PFSK-1 (cell line): ENCODE measurements around the gene FAM53B.

Source experiments
- FOXP2 ChIP-seq: optimal IDR thresholded peaks from 2 replicates; pipeline ENCODE3; 2011; ENCODE audit warnings: borderline replicate concordance, control low read depth, inconsistent platforms; ENCODE audit not compliant: insufficient read depth; ENCODE audit errors: extremely low read length, extremely low read depth
- POLR2AphosphoS5 ChIP-seq: IDR thresholded peaks from 2 replicates; pipeline ENCODE4 v1.6.1; 2012; ENCODE audit warnings: low read depth, mild to moderate bottlenecking, control low read depth, low read length, moderate library complexity
- SIN3A ChIP-seq: IDR thresholded peaks from 2 replicates; pipeline ENCODE4 v1.6.1; 2012; ENCODE audit warnings: mild to moderate bottlenecking, low read length, moderate library complexity, borderline replicate concordance; ENCODE audit not compliant: insufficient read depth
- TAF1 ChIP-seq: IDR thresholded peaks from 2 replicates; pipeline ENCODE4 v1.6.1; 2012; ENCODE audit warnings: low read length, control low read depth, borderline replicate concordance; ENCODE audit not compliant: insufficient read depth
- TF ChIP-seq, protein P1 (sequence below), 2 experiments: IDR thresholded peaks; 2 replicates each; pipeline versions ENCODE4 v1.6.1 to v1.8.0; 2011 to 2012; ENCODE audit warnings: low read depth in 2 of 2, low read length in 2 of 2, control low read depth in 1 of 2, inconsistent platforms in 1 of 2, mild to moderate bottlenecking in 1 of 2, moderate library complexity in 1 of 2; ENCODE audit not compliant: insufficient read depth in 1 of 2

Gene FAM53B

DNA sequence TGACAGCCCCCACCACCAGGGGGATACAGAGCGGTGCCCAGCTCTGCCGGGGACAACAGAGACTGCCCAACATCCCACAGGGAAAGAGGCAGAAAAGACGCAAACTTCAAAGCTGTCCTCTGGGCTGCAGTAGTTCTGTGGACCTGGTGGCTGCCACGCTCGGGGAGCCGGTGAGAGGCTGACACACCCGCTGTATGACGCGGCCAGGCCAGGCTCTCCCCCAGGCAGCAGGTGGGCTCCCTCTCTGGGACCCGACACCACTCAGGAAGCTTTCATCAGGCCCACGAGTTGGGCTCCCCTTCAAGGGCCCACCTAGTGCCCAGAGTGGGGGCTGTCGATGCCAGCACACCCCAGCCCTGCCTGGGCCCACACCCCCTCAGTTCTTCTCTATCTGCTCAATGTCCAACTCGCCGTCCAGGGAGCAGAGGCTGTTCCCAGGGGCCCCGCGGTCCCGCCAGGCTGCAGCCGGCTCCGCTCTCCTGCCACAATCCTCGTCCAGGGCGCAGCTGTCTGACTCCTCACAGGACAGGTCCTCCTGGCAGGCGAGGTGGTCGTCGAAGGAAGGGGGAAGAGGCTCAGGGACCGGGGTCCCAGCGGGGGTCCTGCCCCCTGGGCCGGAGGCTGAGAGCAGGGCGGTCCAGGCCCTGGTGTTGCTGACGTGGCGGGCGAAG is 121.2 kb downstream of the FAM53B start:
- TF ChIP-seq POLR2AphosphoS5 (no peak), SIN3A (no peak), TAF1 (no peak), FOXP2 (no peak)
- TF ChIP-seq, protein P1, sequence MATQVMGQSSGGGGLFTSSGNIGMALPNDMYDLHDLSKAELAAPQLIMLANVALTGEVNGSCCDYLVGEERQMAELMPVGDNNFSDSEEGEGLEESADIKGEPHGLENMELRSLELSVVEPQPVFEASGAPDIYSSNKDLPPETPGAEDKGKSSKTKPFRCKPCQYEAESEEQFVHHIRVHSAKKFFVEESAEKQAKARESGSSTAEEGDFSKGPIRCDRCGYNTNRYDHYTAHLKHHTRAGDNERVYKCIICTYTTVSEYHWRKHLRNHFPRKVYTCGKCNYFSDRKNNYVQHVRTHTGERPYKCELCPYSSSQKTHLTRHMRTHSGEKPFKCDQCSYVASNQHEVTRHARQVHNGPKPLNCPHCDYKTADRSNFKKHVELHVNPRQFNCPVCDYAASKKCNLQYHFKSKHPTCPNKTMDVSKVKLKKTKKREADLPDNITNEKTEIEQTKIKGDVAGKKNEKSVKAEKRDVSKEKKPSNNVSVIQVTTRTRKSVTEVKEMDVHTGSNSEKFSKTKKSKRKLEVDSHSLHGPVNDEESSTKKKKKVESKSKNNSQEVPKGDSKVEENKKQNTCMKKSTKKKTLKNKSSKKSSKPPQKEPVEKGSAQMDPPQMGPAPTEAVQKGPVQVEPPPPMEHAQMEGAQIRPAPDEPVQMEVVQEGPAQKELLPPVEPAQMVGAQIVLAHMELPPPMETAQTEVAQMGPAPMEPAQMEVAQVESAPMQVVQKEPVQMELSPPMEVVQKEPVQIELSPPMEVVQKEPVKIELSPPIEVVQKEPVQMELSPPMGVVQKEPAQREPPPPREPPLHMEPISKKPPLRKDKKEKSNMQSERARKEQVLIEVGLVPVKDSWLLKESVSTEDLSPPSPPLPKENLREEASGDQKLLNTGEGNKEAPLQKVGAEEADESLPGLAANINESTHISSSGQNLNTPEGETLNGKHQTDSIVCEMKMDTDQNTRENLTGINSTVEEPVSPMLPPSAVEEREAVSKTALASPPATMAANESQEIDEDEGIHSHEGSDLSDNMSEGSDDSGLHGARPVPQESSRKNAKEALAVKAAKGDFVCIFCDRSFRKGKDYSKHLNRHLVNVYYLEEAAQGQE (IDR thresholded peaks at IDR 0.05; ENCODE audit: insufficient read depth in 1 of 2, low read depth in 2 of 2, low read length in 2 of 2): no peak

DNA sequence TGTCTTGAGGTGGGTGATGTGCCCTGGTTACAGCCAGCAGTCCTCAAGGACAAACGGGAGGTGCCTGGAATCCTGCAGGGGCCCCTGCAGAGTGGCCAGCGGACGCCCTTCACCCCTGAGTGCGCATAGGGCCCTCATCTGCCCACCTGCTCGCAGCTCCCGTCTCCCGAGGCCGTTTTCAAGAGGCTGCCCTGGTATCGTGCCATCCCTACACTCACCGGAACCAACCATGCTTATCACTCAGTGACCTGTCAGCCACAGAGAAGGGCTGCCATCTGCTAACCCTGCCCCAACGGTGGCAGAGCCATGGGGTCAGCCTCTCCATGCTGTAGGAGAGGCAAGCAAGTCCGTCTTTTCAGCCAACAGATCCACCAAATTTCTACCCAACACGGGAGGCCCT is 122.0 kb downstream of the FAM53B start:
- TF ChIP-seq TAF1: no peak
- TF ChIP-seq, protein P1 (IDR thresholded peaks at IDR 0.05; ENCODE audit: insufficient read depth in 1 of 2, low read depth in 2 of 2, low read length in 2 of 2): no peak

DNA sequence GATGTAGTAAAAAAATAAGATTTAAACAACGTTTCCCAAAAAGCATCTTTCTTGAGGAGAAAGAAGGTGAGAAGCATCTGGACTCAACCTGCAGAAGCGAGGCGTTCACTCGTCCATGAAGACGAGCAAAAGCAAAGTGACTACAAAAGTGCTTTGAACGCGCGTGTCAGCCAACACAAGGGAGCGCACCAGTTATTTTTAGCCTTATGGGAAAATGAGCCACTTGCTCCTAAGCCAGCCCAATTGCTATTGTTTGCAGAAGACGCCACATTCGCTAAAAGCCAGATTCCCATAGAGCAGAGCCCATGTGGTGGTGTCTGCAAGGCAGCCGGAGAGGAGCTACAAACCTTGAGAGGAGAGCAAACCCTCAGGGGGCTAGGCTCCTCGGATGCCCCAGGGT is 122.5 kb downstream of the FAM53B start:
- TF ChIP-seq FOXP2: no peak
- no peak for TF ChIP-seq TAF1
- no peak for TF ChIP-seq POLR2AphosphoS5
- TF ChIP-seq, protein P1 (IDR thresholded peaks at IDR 0.05; ENCODE audit: insufficient read depth in 1 of 2, low read depth in 2 of 2, low read length in 2 of 2): no peak
- TF ChIP-seq SIN3A: no peak

DNA sequence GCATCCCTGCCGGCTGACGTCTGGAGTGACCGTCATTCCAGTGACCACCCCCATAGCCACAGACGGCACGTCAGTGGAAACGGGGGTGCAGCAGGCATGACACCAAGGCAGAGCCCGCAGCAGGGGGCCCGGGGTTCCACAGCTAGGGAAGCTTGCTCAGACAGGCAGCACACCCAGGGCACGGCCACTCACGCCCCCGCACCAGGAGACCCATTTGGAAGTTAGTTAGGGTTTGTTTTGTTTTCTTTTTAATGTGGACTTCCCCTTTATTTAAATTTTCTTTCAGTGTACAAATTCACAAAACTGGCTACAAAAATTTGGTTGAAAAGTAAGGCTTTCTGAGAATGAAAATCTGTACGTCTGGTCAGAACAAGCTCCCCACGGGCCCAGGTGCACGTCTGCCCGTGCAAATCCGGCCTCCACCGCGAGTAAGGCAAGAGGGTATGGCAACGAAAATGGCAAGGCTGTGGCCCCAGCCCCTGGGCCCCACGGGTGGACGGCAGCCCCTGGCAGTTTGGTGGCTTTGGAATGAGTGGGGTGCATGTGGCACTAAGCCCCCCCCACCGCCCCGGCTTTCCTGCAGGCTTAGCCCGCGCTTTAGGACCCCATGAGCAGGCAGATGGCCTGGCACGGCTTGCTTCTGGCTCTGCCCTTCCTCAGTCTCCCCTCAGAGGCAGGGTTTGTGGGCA is 124.2 kb downstream of the FAM53B start:
- TF ChIP-seq SIN3A (no peak), POLR2AphosphoS5 (no peak), FOXP2 (no peak), TAF1 (no peak)
- TF ChIP-seq, protein P1 (IDR thresholded peaks at IDR 0.05; ENCODE audit: insufficient read depth in 1 of 2, low read depth in 2 of 2, low read length in 2 of 2): no peak
